Activated naive CD4-positive, alpha-beta T cell treated with anti-CD3 and anti-CD28 coated beads, Interleukin-2, amount 50 U/mL, for 24 hours (primary cell): ENCODE measurements around the gene INVS.
A peak's percentile ranks its signal among the peaks of the same experiment; 100 is the strongest.
"Not testable (repeated sequence)": the region's sequence is repeated elsewhere in the genome, so short reads cannot be mapped to it uniquely, and the experiment has no call there.

ENCODE experiments used
- H3K27ac Mint-ChIP-seq: one replicate; pipeline ENCODE4 v1.8.0; 2021; ENCODE audit warnings: mild to moderate bottlenecking, mixed read lengths
- H3K27me3 Mint-ChIP-seq: one replicate; pipeline ENCODE4 v1.8.0; 2021; ENCODE audit warnings: mixed read lengths
- H3K36me3 Mint-ChIP-seq: one replicate; pipeline ENCODE4 v1.8.0; 2021; ENCODE audit warnings: mixed read lengths
- H3K4me1 Mint-ChIP-seq: one replicate; pipeline ENCODE4 v1.8.0; 2021; ENCODE audit warnings: mixed read lengths
- H3K4me3 Mint-ChIP-seq: one replicate; pipeline ENCODE4 v1.8.0; 2021; ENCODE audit warnings: mild to moderate bottlenecking, mixed read lengths
- H3K9me3 Mint-ChIP-seq: one replicate; pipeline ENCODE4 v1.8.0; 2021; ENCODE audit warnings: mixed read lengths

The INVS gene

DNA sequence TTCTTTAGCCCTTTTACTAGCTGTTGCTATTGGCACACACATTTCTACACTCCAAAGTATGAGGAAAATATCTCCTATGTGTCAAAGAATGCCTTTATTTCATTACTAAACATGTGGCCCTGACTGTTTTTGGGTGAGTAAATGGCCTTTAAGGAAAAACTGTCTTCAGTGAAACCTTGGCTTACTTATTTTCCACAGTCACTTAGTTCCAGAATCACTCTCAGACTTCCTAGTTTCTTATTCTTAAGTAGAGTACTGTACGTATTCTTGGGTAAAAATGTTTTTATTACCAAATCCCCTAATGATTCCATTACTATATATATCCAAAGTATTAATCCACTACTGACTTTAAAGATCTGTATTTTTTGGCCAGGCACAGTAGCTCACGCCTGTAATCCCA lies 27.8 kb upstream of the INVS start:
- no peak overlapping the region for H3K27ac Mint-ChIP-seq
- H3K4me1 Mint-ChIP-seq = peaks cover 42% of the 10 kb centered on the region
- no peaks in the 10 kb centered on the region for H3K9me3 Mint-ChIP-seq
- no peaks in the 10 kb centered on the region for H3K27me3 Mint-ChIP-seq
- H3K36me3 Mint-ChIP-seq = peaks cover 4% of the 10 kb centered on the region
- H3K4me3 Mint-ChIP-seq = no peak overlapping the region

DNA sequence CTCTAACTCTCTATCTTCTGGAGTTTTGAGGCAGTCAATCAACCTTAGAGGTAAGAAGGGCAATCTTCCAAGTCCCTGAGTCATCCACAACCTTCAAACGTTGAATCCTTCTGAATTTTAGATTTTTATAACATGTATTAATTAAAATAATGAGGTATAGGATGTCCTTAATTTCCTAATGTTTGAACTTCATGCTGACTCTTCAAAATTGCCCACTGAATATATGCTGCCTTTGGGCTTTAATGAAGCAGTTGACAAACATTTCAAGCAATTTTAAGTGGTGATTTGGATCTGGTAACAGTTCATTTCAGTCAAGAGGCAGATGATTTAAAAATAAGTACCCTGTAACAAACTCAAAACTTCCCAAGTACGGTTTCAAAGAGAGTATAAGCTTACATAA lies 26.2 kb upstream of the INVS start:
- peaks cover 7% of the 10 kb centered on the region for H3K36me3 Mint-ChIP-seq
- H3K27me3 Mint-ChIP-seq = no peaks in the 10 kb centered on the region
- H3K27ac Mint-ChIP-seq = no peak overlapping the region
- H3K9me3 Mint-ChIP-seq = no peaks in the 10 kb centered on the region
- no peak overlapping the region for H3K4me3 Mint-ChIP-seq
- H3K4me1 Mint-ChIP-seq = peaks cover 40% of the 10 kb centered on the region

DNA sequence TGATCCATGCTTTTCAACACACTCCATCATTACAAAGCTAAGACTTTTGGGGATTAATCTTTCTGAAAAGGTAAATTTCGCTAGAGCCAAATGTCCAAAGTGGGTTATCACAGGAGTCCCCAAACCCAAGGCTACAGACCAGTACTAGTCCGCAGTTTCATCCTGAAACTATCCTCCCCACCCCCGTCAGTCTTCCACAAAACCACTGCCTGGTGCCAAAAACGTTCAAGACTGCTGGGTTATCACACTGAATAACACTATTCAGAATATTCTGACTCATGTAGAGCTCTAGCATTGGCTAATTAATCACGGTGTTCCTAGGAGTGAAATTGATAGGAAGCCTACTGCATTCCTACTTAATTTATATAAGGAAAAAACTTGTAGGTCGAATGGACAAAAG lies 24.9 kb upstream of the INVS start:
- Mint-ChIP-seq H3K27ac (no peak overlapping the region), H3K36me3 (peaks cover 7% of the 10 kb centered on the region), H3K27me3 (no peaks in the 10 kb centered on the region), H3K4me3 (no peak overlapping the region), H3K9me3 (no peaks in the 10 kb centered on the region), H3K4me1 (peaks cover 47% of the 10 kb centered on the region)

DNA sequence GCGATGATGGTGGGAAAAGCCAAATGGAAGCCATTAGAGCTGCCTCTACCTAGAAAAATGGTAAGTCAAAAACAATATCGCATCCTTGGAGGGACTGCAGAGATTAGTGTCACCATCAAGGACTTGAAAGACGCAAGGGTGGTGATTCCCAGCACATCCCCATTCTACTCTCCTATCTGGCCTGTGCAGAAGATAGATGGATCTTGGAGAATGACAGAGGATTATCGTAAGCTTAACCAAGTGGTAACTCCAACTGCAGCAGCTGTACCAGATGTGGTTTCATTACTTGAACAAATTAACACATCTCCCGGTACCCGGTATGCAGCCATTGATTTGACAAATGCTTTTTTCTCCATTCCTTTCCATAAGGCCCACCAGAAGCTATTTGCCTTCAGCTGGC lies 24.1 kb upstream of the INVS start:
- H3K4me3 Mint-ChIP-seq = no peak overlapping the region
- peaks cover 6% of the 10 kb centered on the region for H3K36me3 Mint-ChIP-seq
- H3K27me3 Mint-ChIP-seq = no peaks in the 10 kb centered on the region
- no peaks in the 10 kb centered on the region for H3K9me3 Mint-ChIP-seq
- H3K4me1 Mint-ChIP-seq = peaks cover 44% of the 10 kb centered on the region
- H3K27ac Mint-ChIP-seq = no peak overlapping the region

DNA sequence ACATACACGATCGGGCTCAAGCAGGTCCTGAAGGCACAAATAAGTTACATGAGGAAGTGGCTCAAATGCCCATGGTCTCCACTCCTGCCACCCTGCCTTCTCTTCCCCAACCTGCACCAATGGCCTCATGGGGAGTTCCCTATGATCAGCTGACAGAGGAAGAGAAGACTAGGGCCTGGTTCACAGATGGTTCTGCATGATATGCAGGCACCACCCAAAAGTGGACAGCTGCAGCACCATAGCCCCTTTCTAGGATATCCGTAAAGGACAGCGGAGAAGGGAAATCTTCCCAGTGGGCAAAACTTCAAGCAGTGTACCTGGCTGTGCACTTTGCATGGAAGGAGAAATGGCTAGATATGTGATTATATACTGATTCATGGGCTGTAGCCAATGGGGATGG lies 22.8 kb upstream of the INVS start:
- H3K4me1 Mint-ChIP-seq = peaks cover 43% of the 10 kb centered on the region
- H3K27ac Mint-ChIP-seq, H3K4me3 Mint-ChIP-seq, H3K36me3 Mint-ChIP-seq, H3K9me3 Mint-ChIP-seq, H3K27me3 Mint-ChIP-seq: not testable (repeated sequence)

DNA sequence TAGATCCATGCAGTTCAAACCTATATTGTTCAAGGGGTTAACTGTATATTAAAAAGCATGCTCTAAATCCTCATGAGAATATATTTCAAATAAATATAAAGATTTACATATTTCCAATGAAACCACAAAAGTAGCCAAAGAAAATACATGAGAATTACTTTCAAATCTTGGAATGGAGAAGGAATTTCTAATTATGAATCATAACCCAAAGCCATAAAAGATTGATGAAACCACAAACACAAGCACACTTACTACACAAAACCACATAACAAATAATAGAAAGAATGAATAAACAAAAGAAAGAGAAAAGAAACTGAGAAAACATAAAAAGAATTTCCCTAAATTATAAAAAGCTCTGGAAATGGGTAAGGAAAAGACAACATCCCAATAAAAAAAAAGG lies 16.3 kb upstream of the INVS start:
- Mint-ChIP-seq H3K4me1 (peaks cover 77% of the 10 kb centered on the region), H3K9me3 (no peaks in the 10 kb centered on the region), H3K27me3 (no peaks in the 10 kb centered on the region), H3K27ac (no peak overlapping the region), H3K36me3 (no peaks in the 10 kb centered on the region), H3K4me3 (peak overlapping the region; percentile 63)

DNA sequence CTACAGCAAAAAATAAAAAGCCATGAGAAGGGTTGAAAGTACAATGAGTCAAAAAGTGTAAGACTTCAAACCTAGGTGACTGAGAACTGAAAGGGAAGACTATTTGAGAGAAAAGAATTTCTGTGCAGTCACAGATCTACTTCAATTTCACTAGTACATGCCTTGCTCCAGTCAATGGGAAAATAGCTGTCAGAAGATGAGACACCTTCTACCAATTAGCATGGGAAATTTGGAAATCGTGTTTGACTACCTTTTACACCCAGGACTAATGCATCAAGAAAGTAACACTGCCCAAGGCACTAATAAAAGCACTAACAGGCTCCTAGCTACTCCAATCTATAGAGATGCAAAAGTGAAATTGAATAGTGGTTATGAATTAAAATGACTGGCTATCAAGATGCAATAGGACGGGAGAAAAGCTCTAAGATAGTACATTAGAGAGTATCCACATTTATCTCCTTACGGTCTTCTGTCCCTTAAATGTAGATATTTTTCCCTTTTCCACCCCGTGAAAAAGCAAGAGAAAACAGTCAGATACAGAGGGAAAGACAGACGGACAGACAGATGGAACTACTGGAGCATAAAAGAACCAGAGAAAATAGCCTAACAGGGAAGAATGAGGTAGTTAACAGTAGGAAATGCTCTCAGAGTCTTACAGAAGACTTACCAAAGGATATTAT lies 15.5 kb upstream of the INVS start:
- H3K4me1 Mint-ChIP-seq = peaks cover 82% of the 10 kb centered on the region
- no peaks in the 10 kb centered on the region for H3K36me3 Mint-ChIP-seq

DNA sequence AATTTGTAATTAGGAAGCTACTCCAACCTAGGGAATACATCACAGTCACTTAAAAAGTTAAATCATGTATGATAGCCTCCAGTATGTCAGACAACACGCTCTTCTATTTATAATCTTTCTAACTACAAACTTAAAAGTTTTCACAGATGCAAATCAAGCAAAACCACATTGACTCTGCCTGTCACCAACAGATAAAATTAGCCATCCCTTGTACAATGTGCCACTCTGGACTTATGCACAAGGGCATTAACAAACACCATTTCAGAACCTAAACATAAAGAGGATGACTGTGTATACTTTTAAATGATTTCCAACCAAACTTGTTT lies 15.0 kb upstream of the INVS start:
- Mint-ChIP-seq H3K36me3 (no peaks in the 10 kb centered on the region), H3K9me3 (no peaks in the 10 kb centered on the region), H3K4me3 (peak overlapping the region; percentile 42), H3K27me3 (no peaks in the 10 kb centered on the region), H3K4me1 (peaks cover 83% of the 10 kb centered on the region), H3K27ac (no peak overlapping the region)

More for the DNA sequence above, 15.5 kb upstream of the INVS start:
- no peaks in the 10 kb centered on the region for H3K27me3 Mint-ChIP-seq
- H3K9me3 Mint-ChIP-seq = no peaks in the 10 kb centered on the region
- peak overlapping the region; percentile 59 for H3K27ac Mint-ChIP-seq
- peak overlapping the region; percentile 12 for H3K4me3 Mint-ChIP-seq

DNA sequence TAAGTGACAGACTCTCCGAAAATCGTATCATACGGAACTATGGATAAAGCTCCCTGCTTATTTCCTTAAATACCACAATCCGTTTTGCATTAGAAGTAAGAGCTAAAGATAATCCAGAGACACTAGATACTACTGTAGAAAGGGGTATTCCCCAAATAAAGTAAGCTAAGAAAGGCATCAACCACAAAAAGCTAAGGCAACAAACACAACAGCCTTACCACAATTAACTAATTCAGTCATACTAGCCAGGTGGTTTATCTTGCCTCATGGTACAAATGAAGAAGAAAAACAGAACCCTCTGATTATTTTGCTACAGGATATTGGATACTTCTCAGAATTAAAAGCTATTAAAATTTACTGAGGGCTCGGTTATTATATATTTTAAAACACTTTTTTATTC lies 14.3 kb upstream of the INVS start:
- Mint-ChIP-seq H3K27ac (peak overlapping the region; percentile 62), H3K4me1 (peaks cover 86% of the 10 kb centered on the region), H3K27me3 (no peaks in the 10 kb centered on the region), H3K4me3 (no peak overlapping the region), H3K36me3 (no peaks in the 10 kb centered on the region), H3K9me3 (no peaks in the 10 kb centered on the region)

DNA sequence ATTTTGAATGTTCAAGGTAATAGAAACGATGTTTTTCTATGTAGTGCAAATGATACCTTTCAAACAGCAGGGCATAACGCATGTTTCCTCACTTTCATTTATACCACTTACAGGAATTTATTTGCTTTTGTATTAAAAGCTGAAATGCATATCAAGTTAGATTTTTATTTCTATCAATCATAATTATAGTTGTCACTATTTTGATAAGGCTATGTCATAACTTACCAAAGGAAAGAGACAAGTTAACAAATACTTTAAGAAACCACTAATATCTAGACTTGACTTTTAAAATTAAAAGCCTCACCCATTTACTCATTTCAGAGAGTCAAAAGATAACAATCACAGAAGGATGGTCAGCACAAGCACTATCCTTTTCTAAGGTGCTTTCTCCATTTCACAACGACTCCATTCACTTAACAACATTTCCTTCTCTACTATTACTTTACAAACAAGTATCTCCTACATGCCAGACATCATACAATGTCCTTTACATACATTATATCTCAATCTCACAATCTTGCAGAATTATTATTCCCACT lies 12.9 kb upstream of the INVS start:
- Mint-ChIP-seq H3K4me3 (no peak overlapping the region), H3K27me3 (no peaks in the 10 kb centered on the region), H3K36me3 (no peaks in the 10 kb centered on the region), H3K9me3 (no peaks in the 10 kb centered on the region), H3K4me1 (peaks cover 89% of the 10 kb centered on the region), H3K27ac (peak overlapping the region; percentile 0)

DNA sequence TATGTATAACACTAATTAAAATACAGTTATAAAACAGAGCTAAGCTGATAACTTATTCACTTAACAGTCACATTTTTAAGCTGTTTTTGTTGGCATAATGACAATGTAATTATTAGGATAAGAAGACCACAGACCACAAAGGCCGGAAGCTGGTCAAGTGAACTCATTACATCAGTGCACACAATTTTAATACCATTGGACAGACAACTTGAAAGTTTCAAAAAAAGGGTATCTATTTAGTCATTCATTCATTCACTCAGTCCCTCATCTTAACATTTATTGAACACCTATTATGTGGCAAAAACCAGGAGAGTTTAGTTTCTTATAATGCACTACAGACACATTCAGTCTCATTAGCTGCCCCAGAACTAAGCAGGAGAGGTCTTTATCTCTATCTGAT lies 11.8 kb upstream of the INVS start:
- Mint-ChIP-seq H3K9me3 (no peaks in the 10 kb centered on the region), H3K4me1 (peaks cover 90% of the 10 kb centered on the region), H3K27ac (no peak overlapping the region), H3K27me3 (no peaks in the 10 kb centered on the region), H3K4me3 (peak overlapping the region; percentile 11), H3K36me3 (peaks cover 2% of the 10 kb centered on the region)

DNA sequence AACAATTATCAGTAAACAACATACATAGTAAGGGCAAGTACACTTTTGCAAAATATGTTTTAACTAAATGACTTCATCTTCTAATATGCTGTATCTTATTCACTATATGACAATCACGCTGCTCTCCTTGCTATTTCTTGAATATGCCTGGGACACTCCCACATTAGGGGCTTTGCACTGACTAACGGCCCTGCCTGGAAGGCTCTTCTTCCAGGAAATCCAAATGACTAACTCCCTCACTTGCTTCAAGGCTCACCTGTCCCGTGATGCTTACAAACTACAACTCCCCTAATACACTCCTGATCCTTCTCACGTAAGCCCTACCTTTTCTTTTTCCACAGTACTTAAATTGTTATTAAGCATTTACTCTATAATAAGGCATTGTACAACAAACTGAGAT lies 10.8 kb upstream of the INVS start:
- Mint-ChIP-seq H3K9me3 (no peaks in the 10 kb centered on the region), H3K36me3 (peaks cover 3% of the 10 kb centered on the region), H3K4me3 (no peak overlapping the region), H3K27ac (no peak overlapping the region), H3K4me1 (peaks cover 87% of the 10 kb centered on the region), H3K27me3 (no peaks in the 10 kb centered on the region)

DNA sequence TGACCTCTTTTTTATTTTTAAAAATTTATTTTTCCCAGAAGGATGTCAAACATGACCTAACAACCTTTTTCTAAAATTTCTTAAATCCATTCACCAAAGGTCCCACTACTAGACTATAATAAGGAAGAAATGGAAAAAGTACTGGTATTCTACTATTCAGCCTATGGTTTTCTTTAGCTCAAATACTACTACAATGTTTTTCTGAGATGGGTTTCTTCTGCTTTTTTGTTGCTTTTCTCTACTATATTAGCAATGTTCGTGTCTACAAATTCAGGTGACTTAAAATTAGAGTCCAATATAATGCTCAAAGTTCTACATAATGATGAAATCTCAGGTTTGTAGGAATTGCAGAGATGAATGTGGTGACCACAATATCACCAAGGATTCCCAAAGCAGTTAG lies 8.2 kb upstream of the INVS start:
- H3K4me1 Mint-ChIP-seq = peaks cover 83% of the 10 kb centered on the region
- H3K9me3 Mint-ChIP-seq = no peaks in the 10 kb centered on the region
- H3K27ac Mint-ChIP-seq = no peak overlapping the region
- no peaks in the 10 kb centered on the region for H3K27me3 Mint-ChIP-seq
- peaks cover 4% of the 10 kb centered on the region for H3K36me3 Mint-ChIP-seq
- no peak overlapping the region for H3K4me3 Mint-ChIP-seq

DNA sequence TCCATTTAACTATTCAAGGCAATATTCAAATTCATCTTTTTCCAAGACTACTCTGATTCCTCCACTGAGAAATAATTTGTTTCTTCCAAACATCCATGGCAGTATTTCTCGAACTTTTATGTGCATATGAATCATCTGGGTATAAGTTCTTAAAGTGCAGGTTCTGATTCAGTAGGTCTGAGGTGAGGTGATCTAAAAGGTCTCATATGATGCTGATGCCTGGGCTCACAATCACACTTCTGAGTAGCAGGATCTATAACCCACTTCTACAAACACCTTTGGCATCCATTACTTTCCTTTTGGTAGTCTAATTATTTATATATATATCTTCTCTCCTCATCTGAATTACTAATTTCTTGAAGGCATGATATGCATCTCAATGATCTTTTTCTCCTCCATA lies 7.4 kb upstream of the INVS start:
- H3K4me3 Mint-ChIP-seq = no peak overlapping the region
- H3K4me1 Mint-ChIP-seq = peaks cover 83% of the 10 kb centered on the region
- no peaks in the 10 kb centered on the region for H3K27me3 Mint-ChIP-seq
- H3K9me3 Mint-ChIP-seq = no peaks in the 10 kb centered on the region
- no peak overlapping the region for H3K27ac Mint-ChIP-seq
- H3K36me3 Mint-ChIP-seq = peaks cover 4% of the 10 kb centered on the region

DNA sequence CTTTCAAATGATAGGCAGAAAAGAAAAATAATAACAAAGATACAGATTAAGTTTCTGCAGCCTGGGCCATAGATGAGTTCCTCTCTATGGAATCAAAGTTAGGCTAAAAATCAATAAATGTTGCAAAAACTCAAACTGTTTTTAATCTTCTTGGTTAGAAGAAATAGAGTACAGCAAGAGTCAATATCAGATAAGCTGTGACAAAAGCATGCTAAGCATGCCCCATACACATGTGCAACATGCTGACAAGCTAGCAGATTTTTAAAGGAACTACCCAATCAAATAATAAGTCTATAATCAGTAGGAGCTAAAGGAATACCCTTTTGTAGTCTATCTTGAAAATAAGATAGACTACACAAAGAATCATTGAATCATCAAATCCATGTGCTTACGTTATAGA lies 7.0 kb upstream of the INVS start:
- peaks cover 4% of the 10 kb centered on the region for H3K36me3 Mint-ChIP-seq
- peaks cover 84% of the 10 kb centered on the region for H3K4me1 Mint-ChIP-seq
- no peak overlapping the region for H3K4me3 Mint-ChIP-seq
- no peaks in the 10 kb centered on the region for H3K27me3 Mint-ChIP-seq
- H3K27ac Mint-ChIP-seq = peak overlapping the region; percentile 1
- no peaks in the 10 kb centered on the region for H3K9me3 Mint-ChIP-seq

DNA sequence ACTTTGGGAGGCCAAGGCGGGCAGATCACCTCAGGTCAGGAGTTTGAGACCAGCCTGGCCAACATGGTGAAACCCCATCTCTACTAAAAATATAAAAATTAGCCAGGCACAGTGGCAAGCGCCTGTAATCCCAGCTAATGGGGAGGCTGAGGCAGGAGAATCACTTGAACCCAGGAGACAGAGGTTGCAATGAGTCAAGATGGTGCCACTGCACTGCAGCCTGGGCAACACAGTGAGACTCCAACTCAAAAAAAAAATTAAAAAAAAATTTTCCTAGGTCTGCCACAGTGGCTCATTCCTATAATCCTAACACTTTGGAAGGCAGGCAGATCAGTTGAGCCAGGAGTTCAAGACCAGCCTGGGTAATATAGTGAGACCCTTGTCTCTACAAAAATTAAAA lies 4.6 kb upstream of the INVS start:
- not testable (repeated sequence) for H3K27ac Mint-ChIP-seq, H3K9me3 Mint-ChIP-seq

DNA sequence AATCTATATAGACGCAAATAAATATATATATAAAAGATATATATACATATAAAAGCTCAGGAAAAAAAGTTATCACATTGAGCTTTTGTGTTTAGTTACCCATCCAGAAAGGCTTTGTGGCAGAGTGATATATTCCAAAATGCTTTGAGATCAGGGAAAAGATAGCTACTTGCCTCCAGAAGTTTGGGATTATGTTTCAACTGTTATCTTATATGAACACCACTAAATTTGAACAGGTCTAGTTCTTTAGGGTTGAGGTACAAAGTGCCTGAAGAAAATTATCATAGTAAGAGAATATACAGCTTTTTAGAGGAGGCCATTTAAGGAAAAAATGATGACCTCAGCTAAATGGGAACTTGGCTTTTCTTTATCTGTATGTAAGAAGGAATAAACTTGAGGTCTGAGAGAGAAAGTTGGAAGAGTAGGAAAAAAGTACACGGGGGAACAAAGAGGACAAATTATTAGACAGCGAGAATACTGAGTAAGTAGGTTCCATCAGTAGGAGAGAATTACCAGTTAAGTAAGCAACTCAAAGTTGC lies 2.6 kb upstream of the INVS start:
- peak overlapping the region; percentile 42 for H3K4me3 Mint-ChIP-seq

More for the DNA sequence above, 4.6 kb upstream of the INVS start:
- not testable (repeated sequence) for H3K4me3 Mint-ChIP-seq, H3K27me3 Mint-ChIP-seq, H3K36me3 Mint-ChIP-seq
- peaks cover 75% of the 10 kb centered on the region for H3K4me1 Mint-ChIP-seq

More for the DNA sequence above, 2.6 kb upstream of the INVS start:
- Mint-ChIP-seq H3K27ac (peak overlapping the region; percentile 73), H3K4me1 (peaks cover 70% of the 10 kb centered on the region), H3K36me3 (peaks cover 4% of the 10 kb centered on the region), H3K27me3 (no peaks in the 10 kb centered on the region), H3K9me3 (no peaks in the 10 kb centered on the region)
